Keratinocyte (primary cell): ENCODE measurements around the gene ZNF681. TPM values are rescaled to one million over a fixed set of nuclear protein-coding genes. Genes with fewer than 3 reads are reported as not detected.

Experiments
- DNase-seq: peaks from one replicate; pipeline ENCODE4 v3.0.0-alpha.2; 2011; ENCODE audit warnings: low read depth, missing footprints, low spot score
- FAIRE-seq: peaks from 2 replicates; lab custom pipeline; 2011; peaks lifted over from hg19 to GRCh38; lab: Jason Lieb, UNC
- H2AFZ ChIP-seq: 2 replicates; pipeline ENCODE4 v1.6.0; 2012; ENCODE audit warnings: low read length, control low read depth, inconsistent platforms; ENCODE audit not compliant: control insufficient read depth
- H3K27ac ChIP-seq: 2 replicates; pipeline ENCODE4 v1.5.1; 2011; ENCODE audit warnings: low read length; ENCODE audit not compliant: control insufficient read depth, insufficient read depth
- H3K27me3 ChIP-seq: 3 replicates; pipeline ENCODE4 v1.6.0; 2011; ENCODE audit warnings: low read length; ENCODE audit not compliant: control insufficient read depth, insufficient read depth; ENCODE audit errors: extremely low read depth
- H3K36me3 ChIP-seq, 2 experiments: 2 replicates in 1 of 2; 3 replicates in 1 of 2; pipeline ENCODE4 v1.5.1; 2011; ENCODE audit warnings: low read length in 2 of 2, mild to moderate bottlenecking in 1 of 2; ENCODE audit not compliant: control insufficient read depth in 2 of 2, insufficient read depth in 2 of 2; ENCODE audit errors: extremely low read depth in 1 of 2
- H3K4me1 ChIP-seq: 3 replicates; pipeline ENCODE4 v1.5.1; 2011; ENCODE audit warnings: low read length; ENCODE audit not compliant: control insufficient read depth, insufficient read depth; ENCODE audit errors: extremely low read depth
- H3K4me2 ChIP-seq: 3 replicates; pipeline ENCODE4 v1.6.0; 2011; ENCODE audit warnings: low read depth, low read length; ENCODE audit not compliant: control insufficient read depth, insufficient read depth; ENCODE audit errors: extremely low read depth
- H3K4me3 ChIP-seq, 3 experiments: fragments of 200-600 bp in 1 of 3; sonication (generic) in 1 of 3; 2 replicates in 2 of 3; 3 replicates in 1 of 3; pipeline ENCODE4 v1.5.1; 2011 to 2016; ENCODE audit warnings: low read length in 3 of 3, mild to moderate bottlenecking in 3 of 3, control low read depth in 2 of 3, inconsistent platforms in 1 of 3, low read depth in 1 of 3, mixed read lengths in 1 of 3, mixed run types in 1 of 3, moderate library complexity in 1 of 3; ENCODE audit not compliant: control insufficient read depth in 2 of 3, insufficient read depth in 2 of 3; ENCODE audit errors: extremely low read depth in 1 of 3
- H3K79me2 ChIP-seq: 2 replicates; pipeline ENCODE4 v1.6.0; 2012; ENCODE audit warnings: low read length; ENCODE audit not compliant: control insufficient read depth, insufficient read depth
- H3K9ac ChIP-seq: 3 replicates; pipeline ENCODE4 v1.6.0; 2011; ENCODE audit warnings: low read length; ENCODE audit not compliant: control insufficient read depth, insufficient read depth; ENCODE audit errors: extremely low read depth
- H3K9me1 ChIP-seq: 3 replicates; pipeline ENCODE4 v1.6.0; 2011; ENCODE audit warnings: low read length; ENCODE audit not compliant: control insufficient read depth, insufficient read depth; ENCODE audit errors: extremely low read depth
- H3K9me3 ChIP-seq: 2 replicates; pipeline ENCODE4 v1.5.1; 2012; ENCODE audit warnings: low read depth, low read length; ENCODE audit not compliant: control insufficient read depth
- H4K20me1 ChIP-seq: 3 replicates; pipeline ENCODE4 v1.6.0; 2011; ENCODE audit warnings: low read length; ENCODE audit not compliant: control insufficient read depth, insufficient read depth; ENCODE audit errors: extremely low read depth
- CTCF ChIP-seq, 3 experiments: IDR thresholded peaks in 1 of 3; conservative IDR thresholded peaks in 1 of 3; optimal IDR thresholded peaks in 1 of 3; 2 replicates in 2 of 3; 3 replicates in 1 of 3; pipeline versions ENCODE3 to v1.5.1; 2011; ENCODE audit warnings: low read length in 3 of 3, mild to moderate bottlenecking in 3 of 3, moderate library complexity in 2 of 3, control low read depth in 1 of 3, inconsistent platforms in 1 of 3; ENCODE audit not compliant: insufficient read depth in 2 of 3; ENCODE audit errors: extremely low read depth in 1 of 3
- EZH2 ChIP-seq: IDR thresholded peaks from one replicate; pipeline ENCODE4 v1.6.1; 2012; ENCODE audit warnings: inconsistent platforms, mild to moderate bottlenecking, low read length, moderate library complexity
- dilution Hi-C: fragments of 300-500 bp; cut with MboI; formaldehyde crosslinking; loops from one replicate; pipeline ENCODE4 v1.7.0; 2020; ENCODE audit warnings: low sequenced_read_pairs; ENCODE audit not compliant: extremely low pct_ligation_motif_present
- polyA plus RNA-seq, 5 experiments: library from polyadenylated mRNA; depleted of rRNA in 3 of 5; stranded (reverse) in 3 of 5; stranded (forward) in 1 of 5; unstranded in 1 of 5; fragments of >200 nt; gene quantifications; 1 replicate in 1 of 5; 2 replicates in 3 of 5; 3 replicates in 1 of 5; pipeline versions ENCODE4 v1.2.1 to v1.2.3, GENCODE V29; 2011 to 2012; ENCODE audit warnings: missing spikeins in 2 of 5, low read depth in 1 of 5, low replicate concordance in 1 of 5

Gene ZNF681
- polyA plus RNA-seq, 1 donor (not counting 4 experiments of a cell fraction or from before 2014, with no cell fraction given): 1.4 TPM

GRCh38 chr19:23789246-23789645 is 30.6 kb upstream of the ZNF681 start:
- Histone ChIP-seq H3K4me1 (no peaks in the 10 kb centered on the region), H3K4me3 (no peak overlapping the region), H3K9me1 (no peaks in the 10 kb centered on the region), H3K27me3 (no peaks in the 10 kb centered on the region), H3K79me2 (no peaks in the 10 kb centered on the region), H3K9ac (no peak overlapping the region), H3K27ac (no peak overlapping the region), H3K36me3 (no peaks in the 10 kb centered on the region), H3K4me2 (no peak overlapping the region), H4K20me1 (no peaks in the 10 kb centered on the region), H2AFZ (no peak overlapping the region), H3K9me3 (no peaks in the 10 kb centered on the region)
- FAIRE-seq (no peak), DNase-seq (no peak)
- TF ChIP-seq CTCF (optimal IDR thresholded peaks at IDR 0.05 in 1 of 3, IDR thresholded peaks at IDR 0.05 in 1 of 3, conservative IDR thresholded peaks at IDR 0.05 in 1 of 3; ENCODE audit: extremely low read depth in 1 of 3, insufficient read depth in 2 of 3, low read length in 3 of 3) (no peak), EZH2 (no peak)
- dilution Hi-C loops: no loop called here

- DNase-seq (no peak), FAIRE-seq (no peak)
- Histone ChIP-seq H3K27me3 (no peaks in the 10 kb centered on the region), H3K79me2 (no peaks in the 10 kb centered on the region), H2AFZ (no peak overlapping the region), H3K36me3 (no peaks in the 10 kb centered on the region), H3K4me2 (no peak overlapping the region), H3K27ac (no peak overlapping the region), H3K9me3 (no peaks in the 10 kb centered on the region), H4K20me1 (no peaks in the 10 kb centered on the region), H3K4me1 (no peaks in the 10 kb centered on the region), H3K4me3 (no peak overlapping the region), H3K9ac (no peak overlapping the region), H3K9me1 (no peaks in the 10 kb centered on the region)
- no peak for TF ChIP-seq EZH2
- TF ChIP-seq CTCF (optimal IDR thresholded peaks at IDR 0.05 in 1 of 3, IDR thresholded peaks at IDR 0.05 in 1 of 3, conservative IDR thresholded peaks at IDR 0.05 in 1 of 3; ENCODE audit: extremely low read depth in 1 of 3, insufficient read depth in 2 of 3, low read length in 3 of 3): no peak
- dilution Hi-C loops: no loop called here
Measured at GRCh38 chr19:23788411-23788810, 29.7 kb upstream of the ZNF681 start.
